Measurements from ENCODE around the gene CRACDL.

Gene CRACDL

DNA sequence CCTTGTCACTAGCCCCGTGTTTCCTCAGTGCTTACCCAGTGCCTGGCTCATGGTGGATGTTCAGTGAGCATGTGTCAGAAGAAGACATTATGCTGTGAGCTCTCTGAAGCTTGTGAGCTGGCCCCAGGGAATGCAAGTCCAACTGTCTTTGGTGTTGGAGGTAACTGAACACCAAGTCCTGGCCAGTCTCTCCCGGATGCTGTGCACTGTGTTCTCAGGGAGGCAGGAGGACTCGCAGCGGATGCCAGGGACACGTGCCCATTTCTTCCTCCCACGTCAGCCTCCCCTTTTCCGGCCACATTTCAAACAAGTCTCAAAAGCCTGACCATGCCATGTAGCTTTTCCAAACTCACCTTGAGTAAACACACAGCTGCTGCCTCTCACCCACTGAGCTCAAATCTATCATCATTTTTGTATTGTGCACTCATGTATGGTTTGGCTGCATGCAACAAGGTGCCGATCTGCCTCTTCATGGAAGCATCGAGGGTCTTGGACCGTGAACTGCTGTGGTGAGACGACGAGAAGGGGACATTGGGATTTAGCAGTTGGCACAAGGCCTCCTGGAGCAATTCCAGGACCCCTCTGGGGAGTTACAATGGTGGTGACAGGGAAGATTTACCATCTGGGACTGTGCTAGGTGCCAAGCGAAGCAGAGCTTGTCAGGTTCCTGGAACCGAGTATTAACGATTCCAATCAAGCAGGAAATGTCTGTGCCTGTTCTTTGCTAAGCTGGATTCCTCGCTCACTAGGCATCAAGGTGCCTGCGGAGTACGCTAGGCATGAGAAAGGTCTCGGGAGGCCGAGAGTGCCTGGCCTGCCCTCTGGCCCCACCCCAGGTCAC lies 160.7 kb downstream of the CRACDL start:
- no peak for TF ChIP-seq POLR2AphosphoS5 (IDR thresholded peaks at IDR 0.05; ENCODE audit: low read depth, low read length)
- no peak for TF ChIP-seq FOXP2 (optimal IDR thresholded peaks at IDR 0.05; ENCODE audit: borderline replicate concordance, extremely low read depth, extremely low read length, insufficient read depth)
- TF ChIP-seq, protein P1, sequence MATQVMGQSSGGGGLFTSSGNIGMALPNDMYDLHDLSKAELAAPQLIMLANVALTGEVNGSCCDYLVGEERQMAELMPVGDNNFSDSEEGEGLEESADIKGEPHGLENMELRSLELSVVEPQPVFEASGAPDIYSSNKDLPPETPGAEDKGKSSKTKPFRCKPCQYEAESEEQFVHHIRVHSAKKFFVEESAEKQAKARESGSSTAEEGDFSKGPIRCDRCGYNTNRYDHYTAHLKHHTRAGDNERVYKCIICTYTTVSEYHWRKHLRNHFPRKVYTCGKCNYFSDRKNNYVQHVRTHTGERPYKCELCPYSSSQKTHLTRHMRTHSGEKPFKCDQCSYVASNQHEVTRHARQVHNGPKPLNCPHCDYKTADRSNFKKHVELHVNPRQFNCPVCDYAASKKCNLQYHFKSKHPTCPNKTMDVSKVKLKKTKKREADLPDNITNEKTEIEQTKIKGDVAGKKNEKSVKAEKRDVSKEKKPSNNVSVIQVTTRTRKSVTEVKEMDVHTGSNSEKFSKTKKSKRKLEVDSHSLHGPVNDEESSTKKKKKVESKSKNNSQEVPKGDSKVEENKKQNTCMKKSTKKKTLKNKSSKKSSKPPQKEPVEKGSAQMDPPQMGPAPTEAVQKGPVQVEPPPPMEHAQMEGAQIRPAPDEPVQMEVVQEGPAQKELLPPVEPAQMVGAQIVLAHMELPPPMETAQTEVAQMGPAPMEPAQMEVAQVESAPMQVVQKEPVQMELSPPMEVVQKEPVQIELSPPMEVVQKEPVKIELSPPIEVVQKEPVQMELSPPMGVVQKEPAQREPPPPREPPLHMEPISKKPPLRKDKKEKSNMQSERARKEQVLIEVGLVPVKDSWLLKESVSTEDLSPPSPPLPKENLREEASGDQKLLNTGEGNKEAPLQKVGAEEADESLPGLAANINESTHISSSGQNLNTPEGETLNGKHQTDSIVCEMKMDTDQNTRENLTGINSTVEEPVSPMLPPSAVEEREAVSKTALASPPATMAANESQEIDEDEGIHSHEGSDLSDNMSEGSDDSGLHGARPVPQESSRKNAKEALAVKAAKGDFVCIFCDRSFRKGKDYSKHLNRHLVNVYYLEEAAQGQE (IDR thresholded peaks at IDR 0.05; ENCODE audit: insufficient read depth in 1 of 2, low read depth in 2 of 2, low read length in 2 of 2), result no peak
- no peak for TF ChIP-seq TAF1 (IDR thresholded peaks at IDR 0.05; ENCODE audit: borderline replicate concordance, insufficient read depth, low read length)
- no peak for TF ChIP-seq SIN3A (IDR thresholded peaks at IDR 0.05; ENCODE audit: borderline replicate concordance, insufficient read depth, low read length)

DNA sequence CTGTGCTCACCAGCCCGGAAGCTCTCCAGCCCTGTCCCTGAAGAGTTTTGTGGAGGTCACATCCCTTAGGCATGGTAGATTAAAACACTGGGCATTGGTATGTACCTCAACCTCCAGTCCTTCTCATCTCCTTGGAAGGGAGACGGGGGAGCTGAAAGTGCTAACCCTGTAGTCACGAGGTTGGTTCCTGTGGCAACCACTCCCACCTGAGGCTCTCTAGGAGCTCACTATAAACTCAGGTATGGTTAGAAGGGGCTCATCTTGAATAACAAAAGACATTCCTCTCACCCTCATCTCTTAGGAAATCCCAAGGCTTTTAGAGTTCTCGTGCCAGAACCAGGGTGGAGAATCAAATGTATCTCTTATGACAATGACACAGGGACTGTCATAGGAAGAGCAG lies 162.1 kb downstream of the CRACDL start:
- no peak for TF ChIP-seq SIN3A (IDR thresholded peaks at IDR 0.05; ENCODE audit: borderline replicate concordance, insufficient read depth, low read length)
- TF ChIP-seq, protein P1 (IDR thresholded peaks at IDR 0.05; ENCODE audit: insufficient read depth in 1 of 2, low read depth in 2 of 2, low read length in 2 of 2), result no peak
- TF ChIP-seq TAF1 (IDR thresholded peaks at IDR 0.05; ENCODE audit: borderline replicate concordance, insufficient read depth, low read length), result no peak
- no peak for TF ChIP-seq POLR2AphosphoS5 (IDR thresholded peaks at IDR 0.05; ENCODE audit: low read depth, low read length)
- no peak for TF ChIP-seq FOXP2 (optimal IDR thresholded peaks at IDR 0.05; ENCODE audit: borderline replicate concordance, extremely low read depth, extremely low read length, insufficient read depth)

DNA sequence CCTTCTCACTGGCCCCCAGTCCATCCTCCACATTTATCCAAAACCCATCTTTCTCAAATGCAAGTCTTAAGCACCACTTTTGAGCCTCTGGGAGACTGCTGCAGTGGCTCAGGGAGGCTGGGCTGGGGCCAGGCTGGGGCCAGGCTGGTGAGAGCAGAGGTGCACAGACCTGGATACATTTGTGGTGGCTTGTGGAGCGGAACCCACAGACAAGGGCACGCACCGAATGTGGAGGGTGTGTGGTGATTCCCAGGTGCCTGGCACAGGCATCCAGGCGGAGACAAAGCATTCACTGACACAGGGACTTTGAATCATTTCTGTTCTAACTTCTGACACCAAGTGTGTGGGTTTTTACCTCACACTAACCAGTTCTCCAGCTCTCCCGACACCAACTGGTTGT lies 162.9 kb downstream of the CRACDL start:
- TF ChIP-seq, protein P1 (IDR thresholded peaks at IDR 0.05; ENCODE audit: insufficient read depth in 1 of 2, low read depth in 2 of 2, low read length in 2 of 2), result no peak

DNA sequence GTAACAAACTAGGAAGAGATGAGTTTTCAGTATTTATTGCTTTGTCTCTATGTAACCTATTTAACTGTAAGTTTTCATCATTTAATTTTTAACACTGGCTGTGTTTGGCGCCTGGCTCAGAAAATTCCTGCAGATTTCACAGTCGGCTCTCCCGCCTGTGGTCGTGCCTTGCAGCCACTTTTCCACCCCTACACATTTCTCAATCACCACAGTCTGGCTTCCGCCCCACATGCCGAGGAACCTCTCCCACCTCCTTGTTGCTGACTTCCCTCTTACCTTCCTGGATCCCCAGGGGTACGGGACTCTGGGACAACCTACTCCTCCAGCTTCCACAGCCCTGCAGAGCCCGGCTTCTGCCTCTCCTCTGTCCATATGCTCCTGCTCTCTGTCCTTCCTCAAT lies 163.5 kb downstream of the CRACDL start:
- TF ChIP-seq, protein P1 (IDR thresholded peaks at IDR 0.05; ENCODE audit: insufficient read depth in 1 of 2, low read depth in 2 of 2, low read length in 2 of 2), result no peak
- TF ChIP-seq TAF1 (IDR thresholded peaks at IDR 0.05; ENCODE audit: borderline replicate concordance, insufficient read depth, low read length) (no peak), FOXP2 (optimal IDR thresholded peaks at IDR 0.05; ENCODE audit: borderline replicate concordance, extremely low read depth, extremely low read length, insufficient read depth) (no peak), SIN3A (IDR thresholded peaks at IDR 0.05; ENCODE audit: borderline replicate concordance, insufficient read depth, low read length) (no peak), POLR2AphosphoS5 (IDR thresholded peaks at IDR 0.05; ENCODE audit: low read depth, low read length) (no peak)
